ENCODE measurements around the gene MCU. TPM values are rescaled to one million over a fixed set of nuclear protein-coding genes. Genes with fewer than 3 reads are reported as not detected.

The MCU gene
- total RNA-seq, 1 experiment from 2014 or later = 18.7 TPM

- no peak for DNase-seq (ENCODE audit: low spot score)
- BruUV-seq (replicated peaks) = no TSS peak
- Histone ChIP-seq H3K4me3 (ENCODE audit: low read depth, low read length, poor library complexity, severe bottlenecking) (no peak overlapping the region), H3K36me3 (ENCODE audit: insufficient read depth, low read length, poor library complexity, severe bottlenecking) (no peaks in the 10 kb centered on the region), H3K9me3 (ENCODE audit: low read depth, low read length, poor library complexity, severe bottlenecking) (no peaks in the 10 kb centered on the region), H3K4me1 (ENCODE audit: insufficient read depth, low read length, poor library complexity, severe bottlenecking) (no peaks in the 10 kb centered on the region), H3K27me3 (replicated peaks; ENCODE audit: insufficient read depth, low read depth, low read length, poor library complexity) (no peaks in the 10 kb centered on the region), H3K27ac (ENCODE audit: low read depth, low read length, poor library complexity, severe bottlenecking) (no peak overlapping the region)
- POLR2A ChIA-PET (ENCODE audit: low non-redundant PET) = no interaction called here
- CTCF ChIA-PET = no interaction called here
- intact Hi-C loops (cut with micrococcal nuclease; ENCODE audit: unreplicated experiment) = no loop called here
- TF ChIP-seq CTCF (conservative IDR thresholded peaks at IDR 0.05; ENCODE audit: low read depth, low read length) = no peak
- TF ChIP-seq EZH2 (IDR thresholded peaks at IDR 0.05; ENCODE audit: borderline replicate concordance, low read depth, low read length, poor library complexity, severe bottlenecking) = no peak
Measured at GRCh38 chr10:72841487-72841886, 149.5 kb downstream of the MCU start.

- H3K27me3 ChIP-seq (replicated peaks; ENCODE audit: insufficient read depth, low read depth, low read length, poor library complexity) = no peaks in the 10 kb centered on the region
- BruUV-seq (replicated peaks) = no TSS peak
- H3K4me3 ChIP-seq (ENCODE audit: low read depth, low read length, poor library complexity, severe bottlenecking) = no peak overlapping the region
- H3K4me1 ChIP-seq (ENCODE audit: insufficient read depth, low read length, poor library complexity, severe bottlenecking) = no peaks in the 10 kb centered on the region
- ChIA-PET POLR2A (ENCODE audit: low non-redundant PET) (no interaction called here), CTCF (no interaction called here)
- TF ChIP-seq CTCF (conservative IDR thresholded peaks at IDR 0.05; ENCODE audit: low read depth, low read length) (no peak), EZH2 (IDR thresholded peaks at IDR 0.05; ENCODE audit: borderline replicate concordance, low read depth, low read length, poor library complexity, severe bottlenecking) (no peak)
- no peak for DNase-seq (ENCODE audit: low spot score)
- intact Hi-C loops (cut with micrococcal nuclease; ENCODE audit: unreplicated experiment) = no loop called here
- H3K36me3 ChIP-seq (ENCODE audit: insufficient read depth, low read length, poor library complexity, severe bottlenecking) = no peaks in the 10 kb centered on the region
- H3K27ac ChIP-seq (ENCODE audit: low read depth, low read length, poor library complexity, severe bottlenecking) = no peak overlapping the region
- H3K9me3 ChIP-seq (ENCODE audit: low read depth, low read length, poor library complexity, severe bottlenecking) = no peaks in the 10 kb centered on the region
Measured at GRCh38 chr10:72842164-72842563, 150.2 kb downstream of the MCU start.

- H3K4me1 ChIP-seq (ENCODE audit: insufficient read depth, low read length, poor library complexity, severe bottlenecking) = no peaks in the 10 kb centered on the region
- intact Hi-C loops (cut with micrococcal nuclease; ENCODE audit: unreplicated experiment) = no loop called here
- CTCF ChIA-PET = no interaction called here
Measured at GRCh38 chr10:72846238-72846637, 154.3 kb downstream of the MCU start.

More at GRCh38 chr10:72846238-72846637, 154.3 kb downstream of the MCU start:
- POLR2A ChIA-PET (ENCODE audit: low non-redundant PET) = interaction anchor here (0.6 kb wide), 1 partner anchor 25 kb away, joined by 3 read pairs; no protein-coding TSS in a partner anchor
- DNase-seq (ENCODE audit: low spot score) = no peak
- Histone ChIP-seq H3K4me3 (ENCODE audit: low read depth, low read length, poor library complexity, severe bottlenecking) (no peak overlapping the region), H3K9me3 (ENCODE audit: low read depth, low read length, poor library complexity, severe bottlenecking) (no peaks in the 10 kb centered on the region), H3K27ac (ENCODE audit: low read depth, low read length, poor library complexity, severe bottlenecking) (no peak overlapping the region), H3K27me3 (replicated peaks; ENCODE audit: insufficient read depth, low read depth, low read length, poor library complexity) (no peaks in the 10 kb centered on the region), H3K36me3 (ENCODE audit: insufficient read depth, low read length, poor library complexity, severe bottlenecking) (no peaks in the 10 kb centered on the region)
- TF ChIP-seq CTCF (conservative IDR thresholded peaks at IDR 0.05; ENCODE audit: low read depth, low read length) (no peak), EZH2 (IDR thresholded peaks at IDR 0.05; ENCODE audit: borderline replicate concordance, low read depth, low read length, poor library complexity, severe bottlenecking) (no peak)
- no TSS peak for BruUV-seq (replicated peaks)

All from A673 (cell line).